NB4 (cell line): ENCODE results near the gene NUDT1.
A peak's percentile ranks its signal among the peaks of the same experiment; 100 is the strongest.

Source experiments
- DNase-seq: peaks from one replicate; pipeline ENCODE4 v3.0.0; 2010; ENCODE audit warnings: low read depth
- H3K4me3 ChIP-seq: one replicate; pipeline ENCODE4 v1.5.1; 2011; ENCODE audit warnings: mild to moderate bottlenecking, low read depth, low read length, moderate library complexity
- CTCF ChIP-seq: IDR thresholded peaks from one replicate; pipeline ENCODE4 v1.5.1; 2012; ENCODE audit warnings: low read depth, low read length
- MAX ChIP-seq: IDR thresholded peaks from 2 replicates; pipeline ENCODE4 v1.6.1; 2011; ENCODE audit warnings: low read depth, low read length
- MYC ChIP-seq: IDR thresholded peaks from 2 replicates; pipeline ENCODE4 v1.6.1; 2011; ENCODE audit warnings: low read depth, low read length
- POLR2A ChIP-seq: IDR thresholded peaks from 2 replicates; pipeline ENCODE4 v1.6.1; 2011; ENCODE audit warnings: mild to moderate bottlenecking; ENCODE audit not compliant: insufficient read length; ENCODE audit errors: extremely low read depth

NUDT1 gene

GRCh38 chr7:2242541-2243429, 759 bp downstream of the NUDT1 start:
- peak; percentile 70 for DNase-seq
- TF ChIP-seq MAX (0 out of 2 replicates have a peak, but pooled peaks have one; percentile 35), CTCF (no peak), MYC (peak; percentile 46; the same call in 1 of the 2 replicates)
- H3K4me3 ChIP-seq, result peak overlapping the region; percentile 92

GRCh38 chr7:2243458-2243857, 1.4 kb downstream of the NUDT1 start:
- DNase-seq, result no peak
- no peak overlapping the region for H3K4me3 ChIP-seq

GRCh38 chr7:2244404-2244995, 2.5 kb downstream of the NUDT1 start:
- no peak overlapping the region for H3K4me3 ChIP-seq
- DNase-seq, result no peak
- TF ChIP-seq MAX (no peak), CTCF (no peak), MYC (no peak), POLR2A (no peak)

More at GRCh38 chr7:2243458-2243857, 1.4 kb downstream of the NUDT1 start:
- TF ChIP-seq MYC (no peak), MAX (no peak), POLR2A (no peak), CTCF (no peak)

- TF ChIP-seq CTCF (no peak), MAX (no peak), MYC (no peak), POLR2A (no peak)
- no peak overlapping the region for H3K4me3 ChIP-seq
- DNase-seq, result no peak
These were observed 4.1 kb downstream of the NUDT1 start for GRCh38 chr7:2245883-2246675.

- DNase-seq, result peak; percentile 59
- TF ChIP-seq CTCF (peak; percentile 92), MAX (no peak)
- no peak overlapping the region for H3K4me3 ChIP-seq
These were observed 5.3 kb downstream of the NUDT1 start for GRCh38 chr7:2247141-2247995.
